Measurements from ENCODE around the gene PTCH2.

Gene PTCH2

DNA sequence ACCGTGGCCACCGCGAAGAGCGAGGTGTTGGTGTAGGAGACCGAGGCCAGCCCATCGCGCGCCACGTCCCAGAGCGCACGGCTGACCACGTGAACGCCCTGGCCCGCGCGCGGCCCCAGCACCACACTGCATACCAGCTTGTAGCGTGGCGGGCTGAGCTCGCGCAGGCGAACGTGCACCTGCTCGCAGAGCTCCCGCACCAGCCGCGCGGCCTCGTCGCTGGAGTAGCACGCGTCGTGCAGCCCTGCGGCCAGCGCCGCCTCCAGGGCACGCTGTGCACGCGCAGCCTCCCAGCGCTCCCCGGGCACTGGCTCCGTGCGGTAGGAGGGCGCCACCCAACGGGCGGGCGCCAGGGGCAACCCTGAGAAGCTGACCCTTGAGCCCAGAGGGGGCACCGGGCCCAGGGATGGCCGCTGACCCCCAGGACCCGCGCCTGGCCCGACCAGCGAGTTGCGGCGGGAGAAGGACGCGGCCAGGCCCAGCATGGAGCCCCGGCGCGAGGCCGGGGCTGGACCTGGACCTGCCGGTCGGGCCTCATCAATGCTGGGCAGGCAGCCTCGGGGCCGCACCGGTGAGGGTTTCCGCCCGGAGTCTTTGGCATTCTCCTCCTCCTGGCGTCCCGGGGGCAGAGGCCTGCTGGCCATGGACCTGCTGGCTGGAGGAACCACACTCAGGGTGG lies 36.9 kb downstream of the PTCH2 start:
- TF ChIP-seq, protein P1, sequence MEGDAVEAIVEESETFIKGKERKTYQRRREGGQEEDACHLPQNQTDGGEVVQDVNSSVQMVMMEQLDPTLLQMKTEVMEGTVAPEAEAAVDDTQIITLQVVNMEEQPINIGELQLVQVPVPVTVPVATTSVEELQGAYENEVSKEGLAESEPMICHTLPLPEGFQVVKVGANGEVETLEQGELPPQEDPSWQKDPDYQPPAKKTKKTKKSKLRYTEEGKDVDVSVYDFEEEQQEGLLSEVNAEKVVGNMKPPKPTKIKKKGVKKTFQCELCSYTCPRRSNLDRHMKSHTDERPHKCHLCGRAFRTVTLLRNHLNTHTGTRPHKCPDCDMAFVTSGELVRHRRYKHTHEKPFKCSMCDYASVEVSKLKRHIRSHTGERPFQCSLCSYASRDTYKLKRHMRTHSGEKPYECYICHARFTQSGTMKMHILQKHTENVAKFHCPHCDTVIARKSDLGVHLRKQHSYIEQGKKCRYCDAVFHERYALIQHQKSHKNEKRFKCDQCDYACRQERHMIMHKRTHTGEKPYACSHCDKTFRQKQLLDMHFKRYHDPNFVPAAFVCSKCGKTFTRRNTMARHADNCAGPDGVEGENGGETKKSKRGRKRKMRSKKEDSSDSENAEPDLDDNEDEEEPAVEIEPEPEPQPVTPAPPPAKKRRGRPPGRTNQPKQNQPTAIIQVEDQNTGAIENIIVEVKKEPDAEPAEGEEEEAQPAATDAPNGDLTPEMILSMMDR (IDR thresholded peaks at IDR 0.05; ENCODE audit: low read depth, low read length) = no peak
- DNase-seq (ENCODE audit: low read depth in 2 of 2) = no peak
- H3K4me3 ChIP-seq (replicated peaks in 1 of 2; ENCODE audit: low read depth in 2 of 2, low read length in 2 of 2) = peak overlapping the region in 1 of 2 donors; percentile 10

DNA sequence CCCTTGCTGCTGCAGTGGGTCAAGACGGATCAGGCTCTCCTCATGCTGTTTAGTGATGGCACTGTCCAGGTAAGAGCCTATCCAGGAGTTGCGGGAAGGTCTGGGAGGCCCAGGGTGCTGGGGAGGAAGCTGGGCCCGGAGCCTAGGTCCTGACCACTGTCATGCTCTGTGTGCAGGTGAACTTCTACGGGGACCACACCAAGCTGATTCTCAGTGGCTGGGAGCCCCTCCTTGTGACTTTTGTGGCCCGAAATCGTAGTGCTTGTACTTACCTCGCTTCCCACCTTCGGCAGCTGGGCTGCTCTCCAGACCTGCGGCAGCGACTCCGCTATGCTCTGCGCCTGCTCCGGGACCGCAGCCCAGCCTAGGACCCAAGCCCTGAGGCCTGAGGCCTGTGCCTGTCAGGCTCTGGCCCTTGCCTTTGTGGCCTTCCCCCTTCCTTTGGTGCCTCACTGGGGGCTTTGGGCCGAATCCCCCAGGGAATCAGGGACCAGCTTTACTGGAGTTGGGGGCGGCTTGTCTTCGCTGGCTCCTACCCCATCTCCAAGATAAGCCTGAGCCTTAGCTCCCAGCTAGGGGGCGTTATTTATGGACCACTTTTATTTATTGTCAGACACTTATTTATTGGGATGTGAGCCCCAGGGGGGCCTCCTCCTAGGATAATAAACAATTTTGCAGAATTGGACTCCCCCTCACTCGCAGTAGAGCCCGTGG lies 37.6 kb downstream of the PTCH2 start:
- no peak overlapping the region for H3K4me3 ChIP-seq (replicated peaks in 1 of 2; ENCODE audit: low read depth in 2 of 2, low read length in 2 of 2)
- DNase-seq (ENCODE audit: low read depth in 2 of 2) = no peak

DNA sequence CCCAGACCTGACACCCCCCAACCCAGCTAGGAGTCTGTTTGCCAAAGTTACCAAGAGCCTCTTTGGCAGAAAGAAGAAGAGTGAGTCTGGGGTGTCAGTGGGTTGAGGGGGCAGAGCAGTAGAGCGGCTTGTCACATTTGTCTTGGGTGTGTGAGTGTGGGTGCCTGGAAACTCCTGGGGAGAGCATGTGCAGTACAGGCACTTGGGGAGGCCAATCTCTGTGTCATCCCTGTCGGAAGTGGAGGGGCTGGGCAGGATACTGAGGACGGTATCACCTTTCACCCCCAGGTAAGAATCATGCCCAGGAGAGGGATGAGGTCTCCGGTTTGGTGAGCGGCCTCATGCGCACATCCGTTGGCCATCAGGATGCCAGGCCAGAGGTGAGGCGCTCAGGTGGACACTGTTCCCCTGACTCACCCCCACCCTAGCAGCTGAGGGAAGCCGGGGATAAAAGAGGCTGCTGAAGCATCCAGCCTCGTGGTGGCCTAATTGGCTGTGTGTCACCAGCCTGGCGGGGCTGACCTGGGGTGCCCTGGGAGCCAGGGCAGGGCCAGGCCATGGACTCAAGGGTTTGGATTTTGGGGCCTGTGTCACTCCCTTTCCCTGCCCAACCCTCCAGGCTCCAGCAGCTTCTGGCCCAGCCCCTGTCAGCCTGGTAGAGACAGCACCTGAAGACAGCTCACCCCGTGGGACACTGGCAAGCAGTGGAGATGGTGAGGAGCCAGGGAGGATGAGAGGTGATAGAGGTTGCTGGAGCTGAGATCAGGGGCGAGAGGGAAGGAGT lies 39.5 kb downstream of the PTCH2 start:
- H3K4me3 ChIP-seq (replicated peaks in 1 of 2; ENCODE audit: low read depth in 2 of 2, low read length in 2 of 2) = peak overlapping the region in 1 of 2 donors; percentile 94
- no peak for DNase-seq (ENCODE audit: low read depth in 2 of 2)

More for the DNA sequence above, 37.6 kb downstream of the PTCH2 start:
- TF ChIP-seq, protein P1 (IDR thresholded peaks at IDR 0.05; ENCODE audit: low read depth, low read length) = peak; percentile 4

DNA sequence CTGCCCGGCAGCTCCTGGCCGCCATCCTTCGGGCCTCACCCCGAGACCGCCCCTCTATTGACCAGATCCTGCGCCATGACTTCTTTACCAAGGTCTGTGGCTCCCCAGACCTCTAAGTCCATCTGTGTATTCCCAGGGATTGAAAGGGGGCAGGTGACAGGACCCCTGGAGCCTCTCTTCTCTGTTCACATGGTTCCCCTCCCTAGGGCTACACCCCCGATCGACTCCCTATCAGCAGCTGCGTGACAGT lies 40.1 kb downstream of the PTCH2 start:
- TF ChIP-seq, protein P1 (IDR thresholded peaks at IDR 0.05; ENCODE audit: low read depth, low read length) = no peak
- no peak for DNase-seq (ENCODE audit: low read depth in 2 of 2)
- H3K4me3 ChIP-seq (replicated peaks in 1 of 2; ENCODE audit: low read depth in 2 of 2, low read length in 2 of 2) = peak overlapping the region in 1 of 2 donors; percentile 94

More for the DNA sequence above, 39.5 kb downstream of the PTCH2 start:
- TF ChIP-seq, protein P1 (IDR thresholded peaks at IDR 0.05; ENCODE audit: low read depth, low read length) = no peak

DNA sequence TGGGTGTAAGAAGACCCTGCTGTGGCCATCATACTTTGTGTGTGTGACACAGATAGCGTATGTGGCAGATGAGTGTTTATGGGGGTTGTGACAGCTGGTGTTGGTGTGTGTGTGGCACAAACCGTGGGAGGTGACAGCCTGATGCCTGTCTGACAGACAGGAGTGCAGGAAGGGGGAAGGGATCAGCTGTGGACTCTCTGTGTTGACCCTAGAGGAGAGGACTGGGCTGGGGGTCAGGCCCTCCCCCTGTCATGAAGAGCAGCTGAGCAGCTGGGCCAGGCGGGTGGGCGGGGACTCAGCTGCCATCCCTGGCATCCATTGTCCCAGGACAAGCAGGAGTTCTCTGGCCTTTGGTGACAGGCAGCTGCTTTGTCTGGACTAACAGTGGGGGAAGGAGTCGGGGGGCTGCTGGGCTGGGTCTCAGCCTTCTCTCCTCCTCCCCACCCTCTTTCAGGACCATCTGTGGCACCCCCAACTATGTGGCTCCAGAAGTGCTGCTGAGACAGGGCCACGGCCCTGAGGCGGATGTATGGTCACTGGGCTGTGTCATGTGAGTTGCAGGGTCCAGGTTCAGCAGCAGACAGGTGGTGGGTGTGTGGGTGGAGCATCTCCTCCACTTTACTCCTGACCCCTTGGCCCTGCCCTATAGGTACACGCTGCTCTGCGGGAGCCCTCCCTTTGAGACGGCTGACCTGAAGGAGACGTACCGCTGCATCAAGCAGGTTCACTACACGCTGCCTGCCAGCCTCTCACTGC lies 40.6 kb downstream of the PTCH2 start:
- peak overlapping the region; percentile 53 to 94 for H3K4me3 ChIP-seq (replicated peaks in 1 of 2; ENCODE audit: low read depth in 2 of 2, low read length in 2 of 2)
- no peak for DNase-seq (ENCODE audit: low read depth in 2 of 2)
- TF ChIP-seq, protein P1 (IDR thresholded peaks at IDR 0.05; ENCODE audit: low read depth, low read length) = no peak

DNA sequence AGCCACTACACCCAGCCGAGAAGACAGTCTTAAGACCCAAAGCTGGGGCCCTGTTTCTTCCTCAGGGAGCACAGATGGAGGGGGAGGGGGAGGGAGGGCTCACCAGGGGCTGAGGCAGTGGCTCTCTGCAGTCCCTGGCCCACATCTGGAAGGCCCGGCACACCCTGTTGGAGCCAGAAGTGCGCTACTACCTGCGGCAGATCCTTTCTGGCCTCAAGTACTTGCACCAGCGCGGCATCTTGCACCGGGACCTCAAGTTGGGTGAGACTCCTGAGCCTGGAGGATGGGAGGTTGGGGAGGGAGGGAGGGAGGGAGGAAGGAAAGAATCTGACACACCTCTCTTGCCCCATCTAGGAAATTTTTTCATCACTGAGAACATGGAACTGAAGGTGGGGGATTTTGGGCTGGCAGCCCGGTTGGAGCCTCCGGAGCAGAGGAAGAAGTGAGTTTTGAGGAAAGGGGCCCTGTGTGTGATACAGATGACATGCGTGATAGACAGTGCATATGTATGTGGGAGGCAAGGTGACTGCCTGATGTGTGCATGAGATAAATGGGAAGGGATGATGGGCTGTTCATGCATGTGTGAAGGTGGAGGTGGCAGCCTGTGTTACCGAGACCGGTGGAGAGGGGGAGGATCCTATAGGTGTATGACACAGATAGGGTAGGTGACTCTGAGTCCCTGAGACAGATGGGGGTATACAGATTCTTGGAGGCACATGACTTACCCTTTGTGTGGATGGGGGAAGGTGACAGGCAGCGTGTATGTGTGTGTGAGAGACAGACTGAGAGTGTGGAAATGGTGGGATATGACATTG lies 41.4 kb downstream of the PTCH2 start:
- TF ChIP-seq, protein P1 (IDR thresholded peaks at IDR 0.05; ENCODE audit: low read depth, low read length) = no peak
- peak overlapping the region; percentile 53 to 94 for H3K4me3 ChIP-seq (replicated peaks in 1 of 2; ENCODE audit: low read depth in 2 of 2, low read length in 2 of 2)
- DNase-seq (ENCODE audit: low read depth in 2 of 2) = peak; percentile 50 to 65
